Breast epithelium (tissue), 3 donors: ENCODE results near the gene NLRP11.
"Not testable (repeated sequence)": the region's sequence is repeated elsewhere in the genome, so short reads cannot be mapped to it uniquely, and the experiment has no call there.

ENCODE experiments used
- CTCF ChIP-seq, 3 donors: fragments of 450-650 bp; IDR thresholded peaks; one replicate each; pipeline ENCODE4 v1.5.1; 2016 to 2017; ENCODE audit warnings: antibody characterized with exemption in 3 of 3, mild to moderate bottlenecking in 3 of 3, moderate library complexity in 3 of 3
- POLR2A ChIP-seq: fragments of 450-650 bp; IDR thresholded peaks from one replicate; pipeline ENCODE4 v1.6.1; 2016; ENCODE audit warnings: antibody characterized with exemption, mild to moderate bottlenecking, moderate library complexity

DNA sequence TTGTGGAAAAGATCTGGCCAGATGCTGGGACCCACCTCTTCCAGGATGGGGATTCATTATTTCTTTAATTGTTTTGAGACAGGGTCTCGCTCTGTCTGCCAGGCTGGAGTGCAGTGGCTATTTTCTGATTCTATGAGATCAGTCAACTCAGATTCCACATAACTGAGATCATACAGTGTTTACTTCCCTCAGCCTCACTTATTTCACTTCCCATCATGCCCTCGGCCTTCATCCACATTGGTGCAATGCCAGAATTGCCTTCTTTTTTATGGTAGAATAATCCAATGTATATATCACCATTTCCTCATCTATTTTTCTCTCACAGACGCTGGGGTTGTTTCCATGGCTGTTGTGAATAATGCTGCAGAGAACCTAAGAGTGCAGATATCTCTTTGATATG, 62.2 kb downstream of the NLRP11 start:
- not testable (repeated sequence) for TF ChIP-seq CTCF (IDR thresholded peaks at IDR 0.05); POLR2A
